SJSA1 (cell line): ENCODE measurements around the gene TMEM219. TPM values are rescaled to one million over a fixed set of nuclear protein-coding genes. Genes with fewer than 3 reads are reported as not detected.

Experiments
- DNase-seq, 2 experiments: peaks; one replicate each; pipeline ENCODE4 v3.0.0-alpha.2; 2015 to 2020; ENCODE audit warnings: low spot score in 2 of 2, low read depth in 1 of 2
- H3K27ac ChIP-seq: fragments of 250-450 bp; sonication (Bioruptor Pico); 2 replicates; pipeline ENCODE4 v1.5.1; 2020; ENCODE audit warnings: mild to moderate bottlenecking, moderate library complexity
- H3K27me3 ChIP-seq: fragments of 250-450 bp; sonication (Bioruptor Pico); replicated peaks from 2 replicates; pipeline ENCODE4 v1.5.1; 2020; ENCODE audit warnings: mild to moderate bottlenecking, moderate library complexity
- H3K36me3 ChIP-seq: fragments of 250-450 bp; sonication (Bioruptor Pico); 2 replicates; pipeline ENCODE4 v1.5.1; 2020; ENCODE audit warnings: mild to moderate bottlenecking
- H3K4me1 ChIP-seq: fragments of 250-450 bp; sonication (Bioruptor Pico); replicated peaks from 2 replicates; pipeline ENCODE4 v1.6.1; 2021; ENCODE audit warnings: mild to moderate bottlenecking
- H3K4me3 ChIP-seq: fragments of 250-450 bp; sonication (Bioruptor Pico); 2 replicates; pipeline ENCODE4 v1.5.1; 2020; ENCODE audit warnings: mild to moderate bottlenecking
- H3K9me3 ChIP-seq: fragments of 250-450 bp; sonication (Bioruptor Pico); replicated peaks from 2 replicates; pipeline ENCODE4 v1.5.1; 2020; ENCODE audit warnings: mild to moderate bottlenecking
- total RNA-seq: library from RNA; depleted of rRNA; stranded (reverse); fragments of >200 nt; shearing (Covaris generic); gene quantifications from 2 replicates; pipeline ENCODE4 v1.2.3, GENCODE V29; 2014

The TMEM219 gene
- total RNA-seq, 1 experiment from 2014 or later: 86.2 TPM

- Histone ChIP-seq H3K36me3 (peaks cover 3% of the 10 kb centered on the region; the same call in 1 of the 2 replicates), H3K27ac (no peak overlapping the region), H3K27me3 (no peaks in the 10 kb centered on the region), H3K4me3 (no peak overlapping the region; the same call in 1 of the 2 replicates), H3K4me1 (peaks cover 14% of the 10 kb centered on the region), H3K9me3 (no peaks in the 10 kb centered on the region)
- DNase-seq: no peak
Observed at GRCh38 chr16:29963021-29963743, 1.3 kb downstream of the TMEM219 start.

- H3K9me3 ChIP-seq: 0 out of 2 replicates have a peak, but pooled peaks cover 1% of the 10 kb centered on the region
- H3K4me1 ChIP-seq: no peaks in the 10 kb centered on the region
- H3K27ac ChIP-seq: no peak overlapping the region
- DNase-seq: no peak
- no peaks in the 10 kb centered on the region for H3K27me3 ChIP-seq
- no peak overlapping the region for H3K4me3 ChIP-seq
- H3K36me3 ChIP-seq: peaks cover 18% of the 10 kb centered on the region
Observed at GRCh38 chr16:29968205-29968604, 6.3 kb downstream of the TMEM219 start.

GRCh38 chr16:29971304-29971703, 9.4 kb downstream of the TMEM219 start:
- Histone ChIP-seq H3K36me3 (peaks cover 30% of the 10 kb centered on the region), H3K4me1 (peaks cover 15% of the 10 kb centered on the region), H3K9me3 (0 out of 2 replicates have a peak, but pooled peaks cover 2% of the 10 kb centered on the region), H3K4me3 (no peak overlapping the region), H3K27ac (no peak overlapping the region), H3K27me3 (no peaks in the 10 kb centered on the region)
- no peak for DNase-seq

- Histone ChIP-seq H3K27me3 (no peaks in the 10 kb centered on the region), H3K9me3 (0 out of 2 replicates have a peak, but pooled peaks cover 2% of the 10 kb centered on the region), H3K4me3 (no peak overlapping the region), H3K36me3 (peaks cover 39% of the 10 kb centered on the region), H3K4me1 (peaks cover 15% of the 10 kb centered on the region), H3K27ac (no peak overlapping the region)
- DNase-seq: no peak
Observed at GRCh38 chr16:29972500-29972899, 10.6 kb downstream of the TMEM219 start.

- Histone ChIP-seq H3K27ac (no peak overlapping the region), H3K9me3 (0 out of 2 replicates have a peak, but pooled peaks cover 2% of the 10 kb centered on the region), H3K27me3 (no peaks in the 10 kb centered on the region), H3K4me3 (no peak overlapping the region; the same call in 1 of the 2 replicates), H3K36me3 (peaks cover 43% of the 10 kb centered on the region), H3K4me1 (peaks cover 15% of the 10 kb centered on the region)
- DNase-seq: no peak
Observed at GRCh38 chr16:29972992-29973383, 11.1 kb downstream of the TMEM219 start.

GRCh38 chr16:29973384-29974246, 11.7 kb downstream of the TMEM219 start, which contains the start of gene TAOK2:
Gene TAOK2, plus strand, starts transcription at chr16:29973868. Its CDS starts 3,905 bp downstream, at chr16:29977773.
- Histone ChIP-seq H3K27me3 (no peaks in the 10 kb centered on the region), H3K4me3 (peak within 1 kb of the TSS; percentile 66), H3K36me3 (peaks cover 44% of the 10 kb centered on the region), H3K4me1 (peaks cover 15% of the 10 kb centered on the region), H3K27ac (peak within 1 kb of the TSS; percentile 41), H3K9me3 (0 out of 2 replicates have a peak, but pooled peaks cover 2% of the 10 kb centered on the region)
- DNase-seq: peak; percentile 99 to 100

- Histone ChIP-seq H3K36me3 (peaks cover 53% of the 10 kb centered on the region), H3K9me3 (0 out of 2 replicates have a peak, but pooled peaks cover 2% of the 10 kb centered on the region), H3K27ac (peak overlapping the region; percentile 41), H3K27me3 (no peaks in the 10 kb centered on the region), H3K4me3 (peak overlapping the region; percentile 66), H3K4me1 (peaks cover 15% of the 10 kb centered on the region)
- peak in 1 of 2 experiments; percentile 13 for DNase-seq
Observed at GRCh38 chr16:29974291-29975133, 12.6 kb downstream of the TMEM219 start.

GRCh38 chr16:29975134-29975538, 13.3 kb downstream of the TMEM219 start:
- no peak for DNase-seq
- H3K27ac ChIP-seq: no peak overlapping the region
- H3K36me3 ChIP-seq: peaks cover 59% of the 10 kb centered on the region
- peak overlapping the region; percentile 66 for H3K4me3 ChIP-seq
- H3K27me3 ChIP-seq: no peaks in the 10 kb centered on the region
- H3K4me1 ChIP-seq: peaks cover 15% of the 10 kb centered on the region
- 0 out of 2 replicates have a peak, but pooled peaks cover 2% of the 10 kb centered on the region for H3K9me3 ChIP-seq

GRCh38 chr16:29975811-29976511, 14.1 kb downstream of the TMEM219 start:
- no peak for DNase-seq

DNA sequence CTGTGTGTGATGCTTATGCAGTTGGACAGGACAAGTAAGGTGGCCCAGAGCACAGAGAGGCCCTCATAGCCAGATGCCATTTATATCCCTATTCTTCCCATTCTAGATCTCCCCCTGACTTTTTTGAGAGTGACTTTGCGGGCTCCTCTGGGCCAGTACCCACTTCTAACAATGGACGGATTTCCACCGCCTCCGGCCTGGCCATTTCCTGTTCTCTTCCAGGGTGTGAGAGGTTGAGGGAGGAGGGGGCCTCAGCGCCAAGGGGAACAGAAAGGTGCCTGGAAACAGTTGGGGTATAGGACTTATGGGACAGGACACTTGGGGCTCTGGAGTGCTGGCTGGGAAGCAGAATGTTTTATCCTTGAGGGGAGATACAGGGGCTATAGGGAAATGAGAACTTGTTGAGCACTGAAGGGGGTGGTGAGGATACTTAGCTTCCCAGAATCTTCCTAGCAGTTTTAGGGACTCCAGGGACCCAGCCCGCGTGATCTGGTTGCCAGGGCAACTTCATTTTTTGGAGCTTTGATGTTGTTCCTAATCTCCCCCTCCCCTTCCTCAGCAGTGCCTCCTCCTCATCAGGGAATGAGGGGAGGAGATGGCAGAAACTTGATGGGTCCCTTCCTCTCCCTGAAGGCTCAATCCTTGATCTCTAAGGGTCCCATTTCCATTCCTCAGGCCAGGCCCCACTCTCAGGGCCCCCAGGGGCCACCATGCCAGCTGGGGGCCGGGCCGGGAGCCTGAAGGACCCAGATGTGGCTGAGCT, 15.4 kb downstream of the TMEM219 start:
- peaks cover 15% of the 10 kb centered on the region for H3K4me1 ChIP-seq
- no peak overlapping the region for H3K27ac ChIP-seq
- DNase-seq: no peak
- peaks cover 75% of the 10 kb centered on the region for H3K36me3 ChIP-seq
- no peak overlapping the region for H3K4me3 ChIP-seq
- 0 out of 2 replicates have a peak, but pooled peaks cover 2% of the 10 kb centered on the region for H3K9me3 ChIP-seq
- no peaks in the 10 kb centered on the region for H3K27me3 ChIP-seq

More at GRCh38 chr16:29975811-29976511, 14.1 kb downstream of the TMEM219 start:
- H3K36me3 ChIP-seq: peaks cover 68% of the 10 kb centered on the region
- H3K27ac ChIP-seq: no peak overlapping the region
- no peak overlapping the region for H3K4me3 ChIP-seq
- no peaks in the 10 kb centered on the region for H3K27me3 ChIP-seq
- H3K9me3 ChIP-seq: 0 out of 2 replicates have a peak, but pooled peaks cover 2% of the 10 kb centered on the region
- peaks cover 15% of the 10 kb centered on the region for H3K4me1 ChIP-seq

GRCh38 chr16:29978081-29978480, 16.2 kb downstream of the TMEM219 start:
- H3K27me3 ChIP-seq: no peaks in the 10 kb centered on the region
- no peak overlapping the region for H3K4me3 ChIP-seq
- peaks cover 15% of the 10 kb centered on the region for H3K4me1 ChIP-seq
- no peak overlapping the region for H3K27ac ChIP-seq
- H3K36me3 ChIP-seq: peaks cover 78% of the 10 kb centered on the region
- no peak for DNase-seq
- H3K9me3 ChIP-seq: 0 out of 2 replicates have a peak, but pooled peaks cover 2% of the 10 kb centered on the region
